GM12801 (cell line): ENCODE data around the gene CSRNP3.

Experiments
- TF ChIP-seq, protein P1 (sequence below): IDR thresholded peaks from one replicate; pipeline ENCODE4 v1.5.1; 2011; ENCODE audit warnings: control low read depth; ENCODE audit not compliant: insufficient read length; ENCODE audit errors: extremely low read depth

CSRNP3 gene

DNA sequence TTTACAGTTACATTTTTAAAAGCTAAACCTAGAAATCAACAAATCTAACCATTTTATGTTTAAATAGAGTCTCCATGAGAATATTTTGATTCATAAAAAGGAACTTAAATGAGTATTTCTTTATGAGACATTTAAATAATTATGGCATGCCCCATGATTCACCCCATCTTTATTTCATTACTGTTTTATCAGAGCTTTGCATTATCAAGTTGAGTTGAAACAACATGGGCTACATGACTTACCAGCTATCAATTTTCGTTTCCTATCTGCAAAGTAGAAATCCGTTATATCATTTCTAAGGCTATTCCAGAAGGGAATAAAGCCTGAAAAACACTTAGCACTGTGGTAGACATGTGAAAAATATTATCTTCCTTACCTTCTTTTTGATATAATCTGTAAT is 163.1 kb downstream of the CSRNP3 start:
- TF ChIP-seq, protein P1, sequence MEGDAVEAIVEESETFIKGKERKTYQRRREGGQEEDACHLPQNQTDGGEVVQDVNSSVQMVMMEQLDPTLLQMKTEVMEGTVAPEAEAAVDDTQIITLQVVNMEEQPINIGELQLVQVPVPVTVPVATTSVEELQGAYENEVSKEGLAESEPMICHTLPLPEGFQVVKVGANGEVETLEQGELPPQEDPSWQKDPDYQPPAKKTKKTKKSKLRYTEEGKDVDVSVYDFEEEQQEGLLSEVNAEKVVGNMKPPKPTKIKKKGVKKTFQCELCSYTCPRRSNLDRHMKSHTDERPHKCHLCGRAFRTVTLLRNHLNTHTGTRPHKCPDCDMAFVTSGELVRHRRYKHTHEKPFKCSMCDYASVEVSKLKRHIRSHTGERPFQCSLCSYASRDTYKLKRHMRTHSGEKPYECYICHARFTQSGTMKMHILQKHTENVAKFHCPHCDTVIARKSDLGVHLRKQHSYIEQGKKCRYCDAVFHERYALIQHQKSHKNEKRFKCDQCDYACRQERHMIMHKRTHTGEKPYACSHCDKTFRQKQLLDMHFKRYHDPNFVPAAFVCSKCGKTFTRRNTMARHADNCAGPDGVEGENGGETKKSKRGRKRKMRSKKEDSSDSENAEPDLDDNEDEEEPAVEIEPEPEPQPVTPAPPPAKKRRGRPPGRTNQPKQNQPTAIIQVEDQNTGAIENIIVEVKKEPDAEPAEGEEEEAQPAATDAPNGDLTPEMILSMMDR = no peak

DNA sequence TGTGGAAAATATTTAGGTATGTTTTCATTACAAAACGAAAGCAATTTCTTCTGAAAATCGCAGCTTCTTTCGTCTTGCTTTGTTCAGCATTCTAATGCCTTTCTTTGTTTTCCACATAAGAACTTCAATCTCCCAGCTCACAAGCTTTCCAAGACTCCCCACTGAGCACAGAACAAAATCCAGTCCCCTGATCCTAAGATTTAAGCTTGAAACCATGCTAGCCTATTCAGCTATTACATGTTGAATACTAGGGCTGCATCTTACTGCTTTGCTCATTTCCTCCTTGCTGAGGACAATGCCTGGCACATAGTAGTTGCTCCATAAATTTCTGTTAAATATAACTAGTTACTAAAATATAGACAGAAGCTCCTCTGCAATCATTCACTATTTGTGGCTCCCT is 163.9 kb downstream of the CSRNP3 start:
- TF ChIP-seq, protein P1 = no peak

DNA sequence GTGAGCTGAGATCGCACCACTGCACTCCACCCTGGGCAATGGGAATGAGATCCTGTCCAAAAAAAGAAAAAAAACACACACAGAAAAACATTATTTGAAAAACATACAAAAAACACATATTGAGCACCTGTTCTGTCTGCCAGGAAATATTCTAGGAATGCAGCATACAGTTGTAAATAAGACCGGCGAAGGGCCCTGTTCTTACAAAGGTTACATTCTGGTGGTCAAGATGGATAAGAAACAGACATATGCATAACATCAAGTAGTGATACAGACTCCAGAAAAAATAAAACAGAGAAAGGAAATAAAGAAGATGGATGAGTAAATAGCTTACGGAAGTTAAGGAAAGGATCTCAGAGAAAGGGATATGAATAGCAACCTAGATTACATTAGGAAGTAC is 164.8 kb downstream of the CSRNP3 start:
- TF ChIP-seq, protein P1 = no peak

GRCh38 chr2:165634855-165635254 is 165.4 kb downstream of the CSRNP3 start:
- TF ChIP-seq, protein P1 = no peak

DNA sequence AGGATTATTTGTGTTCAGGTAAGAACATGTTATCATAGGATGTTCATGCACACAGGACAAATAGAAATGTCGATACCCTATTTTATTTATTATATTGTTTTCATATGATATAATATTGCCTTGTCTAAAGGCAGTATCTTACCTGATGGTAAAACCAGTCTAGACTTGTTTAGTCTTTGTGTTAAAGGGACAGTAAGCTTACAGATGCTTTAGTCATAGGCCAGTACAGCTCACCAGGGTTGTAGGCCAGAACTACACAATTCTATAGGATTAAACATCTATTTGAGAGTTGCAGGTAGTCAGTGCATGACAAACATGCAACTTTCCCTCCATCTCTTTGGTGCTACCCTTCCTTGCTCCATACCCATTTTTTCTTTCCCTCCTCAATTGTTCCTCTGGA is 166.0 kb downstream of the CSRNP3 start:
- TF ChIP-seq, protein P1 = no peak

DNA sequence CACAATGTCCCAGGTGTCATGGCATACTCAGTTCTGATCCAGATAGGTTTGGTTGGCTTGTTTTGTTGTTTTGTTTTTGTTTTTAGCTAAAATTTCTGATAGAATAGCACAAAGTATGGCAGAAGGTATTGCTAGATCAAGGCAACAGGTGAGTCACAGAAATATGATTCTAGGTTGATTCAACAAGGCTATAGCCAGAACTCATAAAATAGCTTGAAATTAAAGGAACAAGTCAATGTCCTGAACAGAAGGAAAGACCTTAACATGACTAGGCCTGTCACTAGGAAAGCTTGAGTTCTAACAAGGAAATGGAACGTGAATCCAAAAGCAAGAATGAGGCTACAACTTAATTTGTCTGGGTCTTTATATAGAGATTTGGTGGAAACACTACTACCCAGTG is 167.5 kb downstream of the CSRNP3 start:
- TF ChIP-seq, protein P1 = no peak

DNA sequence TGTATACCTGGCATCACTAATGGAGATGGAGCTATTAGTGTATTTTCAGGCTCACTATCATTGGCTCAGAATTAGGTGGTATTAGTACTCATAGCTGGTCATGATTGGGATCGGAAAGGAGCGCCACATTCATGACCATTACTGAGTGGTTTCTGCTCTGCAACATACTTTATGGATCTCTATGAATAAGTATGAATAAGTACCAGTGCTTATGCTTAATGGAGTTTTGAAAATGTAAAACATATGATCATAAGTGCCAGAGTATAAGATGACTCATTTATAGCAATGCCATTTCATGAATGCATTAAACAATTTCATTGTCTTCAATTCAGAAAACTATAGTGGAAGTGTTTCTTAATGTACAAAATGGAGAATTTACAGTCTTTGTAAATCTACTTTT is 167.9 kb downstream of the CSRNP3 start:
- TF ChIP-seq, protein P1 = no peak

DNA sequence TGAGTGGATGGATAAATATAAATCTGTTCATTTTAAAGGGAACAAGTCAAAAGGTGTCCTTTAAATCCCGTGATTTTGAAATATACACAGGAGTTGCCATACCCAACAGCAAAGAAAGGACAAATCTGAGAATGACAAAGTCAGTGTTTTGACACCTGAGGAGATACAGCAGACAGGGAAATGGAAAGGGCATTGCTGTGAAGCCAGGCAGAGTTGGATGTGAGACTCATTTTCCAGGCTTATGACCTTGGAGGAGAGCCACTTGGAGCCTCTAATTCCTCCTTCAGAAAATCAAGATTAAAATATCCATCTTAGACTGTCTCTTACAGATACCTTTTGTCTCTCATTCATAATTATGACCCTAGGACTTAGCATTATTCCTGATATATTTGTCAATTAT is 170.0 kb downstream of the CSRNP3 start:
- TF ChIP-seq, protein P1 = no peak
